SU-DHL-6 (cell line): ENCODE data around the gene HCAR2.

Experiments
- H2AFZ ChIP-seq: fragments of 200-600 bp; sonication (generic); 2 replicates; pipeline ENCODE4 v1.6.1; 2014; ENCODE audit warnings: low read depth, mild to moderate bottlenecking, moderate library complexity, mixed read lengths, antibody characterized with exemption, low read length; ENCODE audit not compliant: severe bottlenecking
- H3F3A ChIP-seq: fragments of 200-600 bp; shearing (Covaris generic); 2 replicates; pipeline ENCODE4 v1.6.0; 2016; ENCODE audit warnings: antibody characterized with exemption, mild to moderate bottlenecking; ENCODE audit not compliant: insufficient read depth
- H3K27ac ChIP-seq: fragments of 200-600 bp; sonication (generic); 2 replicates; pipeline ENCODE4 v1.5.1; 2016; ENCODE audit warnings: low read depth, mild to moderate bottlenecking, low read length, moderate library complexity, mixed read lengths
- H3K27me3 ChIP-seq: fragments of 200-600 bp; sonication (generic), shearing (Covaris generic); 2 replicates; pipeline ENCODE4 v1.6.0; 2014; ENCODE audit warnings: mild to moderate bottlenecking, low read length
- H3K36me3 ChIP-seq: fragments of 200-600 bp; sonication (generic); 2 replicates; pipeline ENCODE4 v1.6.1; 2014; ENCODE audit warnings: mild to moderate bottlenecking, low read length, mixed read lengths
- H3K4me2 ChIP-seq: fragments of 300-600, 200-600 bp; shearing (Covaris generic), sonication (generic); 2 replicates; pipeline ENCODE4 v1.6.0; 2014; ENCODE audit warnings: low read length, low read depth, mild to moderate bottlenecking; ENCODE audit not compliant: poor library complexity, severe bottlenecking
- H3K4me3 ChIP-seq: fragments of 200-600 bp; sonication (generic); 2 replicates; pipeline ENCODE4 v1.5.1; 2014; ENCODE audit warnings: antibody characterized with exemption, low read length, mild to moderate bottlenecking, mixed read lengths; ENCODE audit not compliant: insufficient read depth, poor library complexity, severe bottlenecking
- H3K79me2 ChIP-seq: fragments of 200-600 bp; sonication (generic); 2 replicates; pipeline ENCODE4 v1.6.1; 2014; ENCODE audit warnings: mild to moderate bottlenecking, low read length, moderate library complexity; ENCODE audit not compliant: insufficient read depth
- H3K9ac ChIP-seq: fragments of 200-600 bp; sonication (generic); 2 replicates; pipeline ENCODE4 v1.7.0; 2014; ENCODE audit warnings: mild to moderate bottlenecking, low read length
- H3K9me2 ChIP-seq: fragments of 200-600 bp; sonication (generic); replicated peaks from 2 replicates; pipeline ENCODE4 v1.6.1; 2014; ENCODE audit warnings: low read length; ENCODE audit not compliant: insufficient read depth
- H3K9me3 ChIP-seq: fragments of 200-600 bp; sonication (generic); 2 replicates; pipeline ENCODE4 v1.6.1; 2014; ENCODE audit warnings: low read length, mixed read lengths; ENCODE audit not compliant: insufficient read depth
- H4K20me1 ChIP-seq: fragments of 200-600 bp; sonication (generic); 2 replicates; pipeline ENCODE4 v1.6.1; 2014; ENCODE audit warnings: low read depth, mild to moderate bottlenecking, antibody characterized with exemption, low read length, moderate library complexity, mixed read lengths
- CTCF ChIP-seq: fragments of 200-600 bp; sonication (generic); IDR thresholded peaks from one replicate; pipeline ENCODE4 v1.5.1; 2017; ENCODE audit warnings: antibody characterized with exemption, mild to moderate bottlenecking, low read length, moderate library complexity; ENCODE audit not compliant: insufficient read depth, poor library complexity, severe bottlenecking
- EZH2phosphoT487 ChIP-seq: fragments of 200-600 bp; sonication (generic), shearing (Covaris generic); conservative IDR thresholded peaks from 2 replicates; pipeline ENCODE4 v1.6.1; 2018; ENCODE audit warnings: mild to moderate bottlenecking, antibody characterized with exemption, low read length, moderate library complexity, mixed read lengths

The HCAR2 gene

GRCh38 chr12:122665349-122665748, 37.8 kb downstream of the HCAR2 start:
- Histone ChIP-seq H3K27me3 (no peaks in the 10 kb centered on the region), H3F3A (no peaks in the 10 kb centered on the region), H3K9me3 (no peaks in the 10 kb centered on the region), H3K79me2 (no peaks in the 10 kb centered on the region), H2AFZ (no peak overlapping the region), H4K20me1 (no peaks in the 10 kb centered on the region), H3K9ac (no peak overlapping the region), H3K4me2 (no peak overlapping the region), H3K36me3 (no peaks in the 10 kb centered on the region), H3K4me3 (no peak overlapping the region), H3K27ac (no peak overlapping the region), H3K9me2 (no peaks in the 10 kb centered on the region)
- TF ChIP-seq EZH2phosphoT487, result no peak
- no peak for TF ChIP-seq CTCF

- no peaks in the 10 kb centered on the region for H4K20me1 ChIP-seq
- H3K79me2 ChIP-seq, result no peaks in the 10 kb centered on the region
- no peak overlapping the region for H3K4me3 ChIP-seq
- H3K4me2 ChIP-seq, result no peak overlapping the region
- H3K9me3 ChIP-seq, result no peaks in the 10 kb centered on the region
- H3K36me3 ChIP-seq, result no peaks in the 10 kb centered on the region
- H3F3A ChIP-seq, result no peaks in the 10 kb centered on the region
- no peak for TF ChIP-seq EZH2phosphoT487
- TF ChIP-seq CTCF, result no peak
- no peaks in the 10 kb centered on the region for H3K9me2 ChIP-seq
- H3K27ac ChIP-seq, result no peak overlapping the region
- H2AFZ ChIP-seq, result no peak overlapping the region
- no peaks in the 10 kb centered on the region for H3K27me3 ChIP-seq
- no peak overlapping the region for H3K9ac ChIP-seq
Measured at GRCh38 chr12:122661938-122662337, 41.2 kb downstream of the HCAR2 start.

GRCh38 chr12:122661246-122661645, 41.9 kb downstream of the HCAR2 start:
- Histone ChIP-seq H4K20me1 (no peaks in the 10 kb centered on the region), H3K27ac (no peak overlapping the region), H3K9me3 (no peaks in the 10 kb centered on the region), H3K4me2 (no peak overlapping the region), H3K9me2 (no peaks in the 10 kb centered on the region), H3K36me3 (no peaks in the 10 kb centered on the region), H2AFZ (no peak overlapping the region), H3K9ac (no peak overlapping the region), H3K79me2 (no peaks in the 10 kb centered on the region), H3F3A (no peaks in the 10 kb centered on the region), H3K4me3 (no peak overlapping the region), H3K27me3 (no peaks in the 10 kb centered on the region)
- TF ChIP-seq EZH2phosphoT487 (no peak), CTCF (no peak)

GRCh38 chr12:122659579-122659978, 43.6 kb downstream of the HCAR2 start:
- Histone ChIP-seq H4K20me1 (no peaks in the 10 kb centered on the region), H3K9ac (no peak overlapping the region), H3F3A (no peaks in the 10 kb centered on the region), H3K27me3 (no peaks in the 10 kb centered on the region), H3K27ac (no peak overlapping the region), H3K36me3 (no peaks in the 10 kb centered on the region), H3K4me2 (no peak overlapping the region), H2AFZ (no peak overlapping the region), H3K9me3 (no peaks in the 10 kb centered on the region), H3K79me2 (no peaks in the 10 kb centered on the region), H3K4me3 (no peak overlapping the region), H3K9me2 (no peaks in the 10 kb centered on the region)
- no peak for TF ChIP-seq CTCF
- no peak for TF ChIP-seq EZH2phosphoT487
